Prostate gland (tissue), 2 donors: ENCODE measurements around the gene CDK10.
"Not testable (repeated sequence)": the region's sequence is repeated elsewhere in the genome, so short reads cannot be mapped to it uniquely, and the experiment has no call there.

Experiments
- POLR2A ChIP-seq: fragments of 450-650 bp; IDR thresholded peaks from one replicate; pipeline ENCODE4 v1.6.1; 2016; ENCODE audit warnings: antibody characterized with exemption, mild to moderate bottlenecking
- POLR2AphosphoS5 ChIP-seq: sonication (generic); formaldehyde crosslinking; IDR thresholded peaks from one replicate; pipeline ENCODE4 v1.6.1; 2017; ENCODE audit warnings: antibody characterized with exemption
- TF ChIP-seq, protein P1 (sequence below), 4 experiments: fragments of 200-600 bp in 2 of 4; fragments of 450-650 bp in 2 of 4; sonication (generic) in 2 of 4; IDR thresholded peaks; 1 replicate in 3 of 4; 2 replicates in 1 of 4; pipeline ENCODE4 v1.5.1; 2016 to 2019; ENCODE audit warnings: antibody characterized with exemption in 4 of 4, mild to moderate bottlenecking in 2 of 4, moderate library complexity in 2 of 4

DNA sequence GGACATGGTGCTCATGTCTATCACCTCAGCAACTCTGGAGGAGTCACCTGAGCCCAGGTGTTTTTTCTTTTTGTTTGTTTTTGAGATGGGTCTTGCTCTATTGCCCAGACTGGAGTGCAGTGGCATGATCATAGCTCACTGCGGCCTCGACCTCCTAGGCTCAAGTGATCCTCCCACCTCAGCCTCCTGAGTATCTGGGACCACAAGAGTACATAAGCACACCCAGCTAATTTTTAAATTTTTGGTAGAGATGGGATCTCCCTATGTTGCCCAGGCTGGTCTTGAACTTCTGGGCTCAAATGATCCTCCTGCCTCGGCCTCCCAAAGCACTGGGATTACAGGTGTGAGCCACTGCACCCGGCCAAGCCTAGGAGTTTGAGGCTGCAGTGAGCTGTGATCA, 3.1 kb downstream of the CDK10 start:
- TF ChIP-seq, protein P1, sequence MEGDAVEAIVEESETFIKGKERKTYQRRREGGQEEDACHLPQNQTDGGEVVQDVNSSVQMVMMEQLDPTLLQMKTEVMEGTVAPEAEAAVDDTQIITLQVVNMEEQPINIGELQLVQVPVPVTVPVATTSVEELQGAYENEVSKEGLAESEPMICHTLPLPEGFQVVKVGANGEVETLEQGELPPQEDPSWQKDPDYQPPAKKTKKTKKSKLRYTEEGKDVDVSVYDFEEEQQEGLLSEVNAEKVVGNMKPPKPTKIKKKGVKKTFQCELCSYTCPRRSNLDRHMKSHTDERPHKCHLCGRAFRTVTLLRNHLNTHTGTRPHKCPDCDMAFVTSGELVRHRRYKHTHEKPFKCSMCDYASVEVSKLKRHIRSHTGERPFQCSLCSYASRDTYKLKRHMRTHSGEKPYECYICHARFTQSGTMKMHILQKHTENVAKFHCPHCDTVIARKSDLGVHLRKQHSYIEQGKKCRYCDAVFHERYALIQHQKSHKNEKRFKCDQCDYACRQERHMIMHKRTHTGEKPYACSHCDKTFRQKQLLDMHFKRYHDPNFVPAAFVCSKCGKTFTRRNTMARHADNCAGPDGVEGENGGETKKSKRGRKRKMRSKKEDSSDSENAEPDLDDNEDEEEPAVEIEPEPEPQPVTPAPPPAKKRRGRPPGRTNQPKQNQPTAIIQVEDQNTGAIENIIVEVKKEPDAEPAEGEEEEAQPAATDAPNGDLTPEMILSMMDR (IDR thresholded peaks at IDR 0.05), result not testable (repeated sequence)
- not testable (repeated sequence) for TF ChIP-seq POLR2A, POLR2AphosphoS5
